ENCODE data around the gene TOM1L1.

TOM1L1 gene

GRCh38 chr17:54899201-54899600 lies 1.5 kb upstream of the TOM1L1 start:
- Histone ChIP-seq H3K9me3 (ENCODE audit: insufficient read depth, low read depth, low read length) (no peaks in the 10 kb centered on the region), H3K4me3 (ENCODE audit: low read length) (no peak overlapping the region; the same call in none of the 2 replicates), H3K4me1 (ENCODE audit: insufficient read depth, low read length) (peaks cover 22% of the 10 kb centered on the region), H3K9ac (ENCODE audit: low read depth, low read length) (no peak overlapping the region), H3K36me3 (ENCODE audit: insufficient read depth, low read length) (peaks cover 6% of the 10 kb centered on the region), H3K27ac (ENCODE audit: low read depth, low read length) (peak overlapping the region; percentile 79; the same call in 1 of the 2 replicates), H3K27me3 (ENCODE audit: insufficient read depth, low read length) (no peaks in the 10 kb centered on the region)
- WGBS: 72% methylated on average over 3 of the region's 3 CpGs

GRCh38 chr17:54899721-54900456 lies 763 bp upstream of the TOM1L1 start:
- peak overlapping the region; percentile 90 for H3K9ac ChIP-seq (ENCODE audit: low read depth, low read length)
- 7% methylated on average over 16 of the region's 18 CpGs for WGBS
- H3K4me1 ChIP-seq (ENCODE audit: insufficient read depth, low read length): peaks cover 22% of the 10 kb centered on the region
- H3K36me3 ChIP-seq (ENCODE audit: insufficient read depth, low read length): peaks cover 13% of the 10 kb centered on the region
- no peaks in the 10 kb centered on the region for H3K27me3 ChIP-seq (ENCODE audit: insufficient read depth, low read length)
- H3K4me3 ChIP-seq (ENCODE audit: low read length): no peak overlapping the region; the same call in none of the 2 replicates
- H3K9me3 ChIP-seq (ENCODE audit: insufficient read depth, low read depth, low read length): no peaks in the 10 kb centered on the region
- peak overlapping the region; percentile 79 for H3K27ac ChIP-seq (ENCODE audit: low read depth, low read length)

- H3K27me3 ChIP-seq (ENCODE audit: insufficient read depth, low read length): no peaks in the 10 kb centered on the region
- H3K27ac ChIP-seq (ENCODE audit: low read depth, low read length): peak overlapping the region; percentile 74; the same call in 1 of the 2 replicates
- no peak overlapping the region; the same call in none of the 2 replicates for H3K4me3 ChIP-seq (ENCODE audit: low read length)
- no peaks in the 10 kb centered on the region for H3K9me3 ChIP-seq (ENCODE audit: insufficient read depth, low read depth, low read length)
- H3K36me3 ChIP-seq (ENCODE audit: insufficient read depth, low read length): peaks cover 25% of the 10 kb centered on the region
- peaks cover 22% of the 10 kb centered on the region for H3K4me1 ChIP-seq (ENCODE audit: insufficient read depth, low read length)
- peak overlapping the region; percentile 90 for H3K9ac ChIP-seq (ENCODE audit: low read depth, low read length)
- WGBS: 20% methylated on average over 9 of the region's 9 CpGs
These were observed 674 bp downstream of the TOM1L1 start for GRCh38 chr17:54901230-54901822.

GRCh38 chr17:54902017-54902416 lies 1.4 kb downstream of the TOM1L1 start:
- Histone ChIP-seq H3K4me3 (ENCODE audit: low read length) (no peak overlapping the region; the same call in none of the 2 replicates), H3K27me3 (ENCODE audit: insufficient read depth, low read length) (no peaks in the 10 kb centered on the region), H3K27ac (ENCODE audit: low read depth, low read length) (no peak overlapping the region), H3K9ac (ENCODE audit: low read depth, low read length) (no peak overlapping the region), H3K9me3 (ENCODE audit: insufficient read depth, low read depth, low read length) (no peaks in the 10 kb centered on the region), H3K4me1 (ENCODE audit: insufficient read depth, low read length) (peaks cover 22% of the 10 kb centered on the region), H3K36me3 (ENCODE audit: insufficient read depth, low read length) (peaks cover 32% of the 10 kb centered on the region)
- WGBS: 86% methylated on average over 9 of the region's 9 CpGs

- Histone ChIP-seq H3K36me3 (ENCODE audit: insufficient read depth, low read length) (peaks cover 38% of the 10 kb centered on the region), H3K9me3 (ENCODE audit: insufficient read depth, low read depth, low read length) (no peaks in the 10 kb centered on the region), H3K4me1 (ENCODE audit: insufficient read depth, low read length) (peaks cover 22% of the 10 kb centered on the region), H3K9ac (ENCODE audit: low read depth, low read length) (no peak overlapping the region), H3K4me3 (ENCODE audit: low read length) (no peak overlapping the region), H3K27ac (ENCODE audit: low read depth, low read length) (no peak overlapping the region), H3K27me3 (ENCODE audit: insufficient read depth, low read length) (no peaks in the 10 kb centered on the region)
- 89% methylated on average over 5 of the region's 5 CpGs for WGBS
These were observed 2.0 kb downstream of the TOM1L1 start for GRCh38 chr17:54902611-54903010.

GRCh38 chr17:54903375-54903774 lies 2.7 kb downstream of the TOM1L1 start:
- H3K9me3 ChIP-seq (ENCODE audit: insufficient read depth, low read depth, low read length): no peaks in the 10 kb centered on the region
- 92% methylated on average over 1 of the region's 1 CpG for WGBS

GRCh38 chr17:54906683-54907082 lies 6.0 kb downstream of the TOM1L1 start:
- Histone ChIP-seq H3K4me1 (ENCODE audit: insufficient read depth, low read length) (peaks cover 14% of the 10 kb centered on the region), H3K36me3 (ENCODE audit: insufficient read depth, low read length) (peaks cover 67% of the 10 kb centered on the region), H3K27me3 (ENCODE audit: insufficient read depth, low read length) (no peaks in the 10 kb centered on the region), H3K9ac (ENCODE audit: low read depth, low read length) (no peak overlapping the region), H3K27ac (ENCODE audit: low read depth, low read length) (no peak overlapping the region), H3K9me3 (ENCODE audit: insufficient read depth, low read depth, low read length) (no peaks in the 10 kb centered on the region), H3K4me3 (ENCODE audit: low read length) (no peak overlapping the region)
- WGBS: 95% methylated on average over 7 of the region's 7 CpGs

More at GRCh38 chr17:54903375-54903774, 2.7 kb downstream of the TOM1L1 start:
- Histone ChIP-seq H3K4me3 (ENCODE audit: low read length) (no peak overlapping the region), H3K4me1 (ENCODE audit: insufficient read depth, low read length) (peaks cover 27% of the 10 kb centered on the region), H3K27me3 (ENCODE audit: insufficient read depth, low read length) (no peaks in the 10 kb centered on the region), H3K36me3 (ENCODE audit: insufficient read depth, low read length) (peaks cover 46% of the 10 kb centered on the region), H3K27ac (ENCODE audit: low read depth, low read length) (no peak overlapping the region), H3K9ac (ENCODE audit: low read depth, low read length) (no peak overlapping the region)

- 96% methylated on average over 4 of the region's 5 CpGs for WGBS
- Histone ChIP-seq H3K27ac (ENCODE audit: low read depth, low read length) (no peak overlapping the region), H3K36me3 (ENCODE audit: insufficient read depth, low read length) (peaks cover 74% of the 10 kb centered on the region)
These were observed 6.7 kb downstream of the TOM1L1 start for GRCh38 chr17:54907376-54907775.

GRCh38 chr17:54909766-54910165 lies 9.1 kb downstream of the TOM1L1 start:
- H3K9me3 ChIP-seq (ENCODE audit: insufficient read depth, low read depth, low read length): no peaks in the 10 kb centered on the region
- no peaks in the 10 kb centered on the region for H3K27me3 ChIP-seq (ENCODE audit: insufficient read depth, low read length)
- no peak overlapping the region for H3K9ac ChIP-seq (ENCODE audit: low read depth, low read length)
- 92% methylated on average over 2 of the region's 2 CpGs for WGBS
- H3K27ac ChIP-seq (ENCODE audit: low read depth, low read length): no peak overlapping the region
- no peak overlapping the region for H3K4me3 ChIP-seq (ENCODE audit: low read length)
- H3K36me3 ChIP-seq (ENCODE audit: insufficient read depth, low read length): peaks cover 84% of the 10 kb centered on the region
- H3K4me1 ChIP-seq (ENCODE audit: insufficient read depth, low read length): peaks cover 11% of the 10 kb centered on the region

More at GRCh38 chr17:54907376-54907775, 6.7 kb downstream of the TOM1L1 start:
- Histone ChIP-seq H3K9me3 (ENCODE audit: insufficient read depth, low read depth, low read length) (no peaks in the 10 kb centered on the region), H3K9ac (ENCODE audit: low read depth, low read length) (no peak overlapping the region), H3K4me3 (ENCODE audit: low read length) (no peak overlapping the region), H3K27me3 (ENCODE audit: insufficient read depth, low read length) (no peaks in the 10 kb centered on the region), H3K4me1 (ENCODE audit: insufficient read depth, low read length) (peaks cover 11% of the 10 kb centered on the region)

GRCh38 chr17:54916721-54917120 lies 16.1 kb downstream of the TOM1L1 start:
- Histone ChIP-seq H3K36me3 (ENCODE audit: insufficient read depth, low read length) (peaks cover 91% of the 10 kb centered on the region), H3K27ac (ENCODE audit: low read depth, low read length) (no peak overlapping the region), H3K4me1 (ENCODE audit: insufficient read depth, low read length) (peaks cover 18% of the 10 kb centered on the region), H3K27me3 (ENCODE audit: insufficient read depth, low read length) (no peaks in the 10 kb centered on the region), H3K9ac (ENCODE audit: low read depth, low read length) (no peak overlapping the region), H3K4me3 (ENCODE audit: low read length) (no peak overlapping the region), H3K9me3 (ENCODE audit: insufficient read depth, low read depth, low read length) (peaks cover 19% of the 10 kb centered on the region; the same call in 1 of the 2 replicates)
- 100% methylated on average over 1 of the region's 2 CpGs for WGBS

GRCh38 chr17:54919425-54919824 lies 18.8 kb downstream of the TOM1L1 start:
- Histone ChIP-seq H3K27me3 (ENCODE audit: insufficient read depth, low read length) (no peaks in the 10 kb centered on the region), H3K36me3 (ENCODE audit: insufficient read depth, low read length) (peaks cover 81% of the 10 kb centered on the region)

More at GRCh38 chr17:54919425-54919824, 18.8 kb downstream of the TOM1L1 start:
- Histone ChIP-seq H3K27ac (ENCODE audit: low read depth, low read length) (peak overlapping the region; percentile 56; the same call in 1 of the 2 replicates), H3K9me3 (ENCODE audit: insufficient read depth, low read depth, low read length) (peaks cover 19% of the 10 kb centered on the region; the same call in 1 of the 2 replicates), H3K9ac (ENCODE audit: low read depth, low read length) (no peak overlapping the region), H3K4me1 (ENCODE audit: insufficient read depth, low read length) (peaks cover 18% of the 10 kb centered on the region), H3K4me3 (ENCODE audit: low read length) (no peak overlapping the region)
